NCI-H1092 treated with DMSO at 0.1 percent for 48 hours (cell line): ENCODE results near the gene XBP1.
"Not testable (repeated sequence)": the region's sequence is repeated elsewhere in the genome, so short reads cannot be mapped to it uniquely, and the experiment has no call there.

Experiments used
- DNase-seq: peaks from one replicate; lab custom pipeline; 2025; lab: John Stamatoyannopoulos, UW

XBP1 gene

DNA sequence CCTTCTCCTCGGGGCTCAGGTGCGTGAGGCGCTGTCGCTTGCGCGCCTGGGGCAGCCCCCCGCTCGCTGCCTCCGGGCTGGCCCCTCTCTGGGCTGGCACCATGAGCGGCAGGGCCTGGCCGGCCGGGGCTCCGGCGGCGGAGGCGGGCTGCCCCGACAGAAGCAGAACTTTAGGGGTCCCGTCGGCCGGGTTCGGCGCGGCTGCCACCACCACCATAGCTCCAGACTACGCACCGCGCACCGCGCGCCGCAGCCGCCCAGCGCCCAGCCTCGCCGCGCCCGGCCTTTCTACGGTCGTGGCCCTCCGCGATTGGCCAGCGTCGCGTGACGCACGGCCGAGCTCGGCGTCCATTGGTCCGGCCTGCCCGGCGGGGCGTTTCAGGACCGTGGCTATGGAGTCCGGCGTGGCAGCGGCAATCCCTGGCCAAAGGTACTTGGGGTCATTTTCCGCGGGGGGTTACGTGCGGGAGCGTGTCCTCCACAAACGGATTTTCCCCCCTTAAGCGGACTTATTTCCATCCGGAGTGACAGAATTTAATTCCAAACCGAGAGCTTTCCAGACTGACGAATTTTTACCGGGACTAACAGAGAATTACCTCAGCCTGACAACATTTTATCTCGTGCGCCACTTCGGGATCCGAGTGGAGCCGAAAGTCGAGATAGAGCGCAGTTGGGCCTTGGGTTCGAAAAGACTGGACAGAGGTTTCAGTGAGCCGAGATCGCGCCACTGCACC is at the start of gene XBP1:
Gene XBP1 (minus strand): TSS at position 262 of the 734 bp plus-strand sequence.
- peak; percentile 87 for DNase-seq

DNA sequence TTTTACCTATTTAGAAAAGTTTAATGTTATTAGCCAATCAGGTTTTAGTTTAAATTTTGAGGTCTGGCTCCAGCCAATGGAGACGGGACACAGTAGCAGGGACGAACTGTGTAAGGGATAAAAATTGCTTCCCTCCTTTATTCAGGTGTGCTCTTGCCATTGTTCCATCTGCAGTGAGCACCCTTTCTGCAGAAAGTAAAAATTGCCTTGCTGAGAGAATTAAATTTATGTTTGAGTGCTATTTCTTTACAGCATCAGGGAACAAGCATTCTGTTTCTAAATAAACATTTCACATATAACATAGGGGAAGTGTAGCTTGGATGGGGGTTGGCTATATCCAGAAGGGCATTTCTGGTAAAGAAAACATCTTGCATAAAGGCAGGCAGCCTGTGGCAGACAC is 46.6 kb upstream of the XBP1 start:
- no peak for DNase-seq

DNA sequence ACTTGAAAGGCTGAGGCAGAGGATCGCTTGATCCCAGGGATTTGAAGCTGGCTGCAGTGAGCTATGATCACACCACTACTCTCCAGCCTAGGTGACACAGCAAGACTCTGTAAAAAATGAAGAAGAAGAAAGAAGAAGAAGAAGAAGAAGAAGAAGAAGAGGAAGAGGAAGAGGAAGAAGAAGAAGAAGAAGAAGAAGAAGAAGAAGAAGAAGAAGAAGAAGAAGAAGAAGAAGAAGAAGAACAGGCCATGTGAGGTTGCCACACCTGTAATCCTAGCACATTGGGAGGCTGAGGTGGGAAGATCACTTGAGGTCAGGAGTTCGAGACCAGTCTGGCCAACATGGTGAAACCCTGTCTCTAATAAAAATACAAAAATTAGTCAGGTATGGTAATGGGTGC is 43.9 kb upstream of the XBP1 start:
- not testable (repeated sequence) for DNase-seq

DNA sequence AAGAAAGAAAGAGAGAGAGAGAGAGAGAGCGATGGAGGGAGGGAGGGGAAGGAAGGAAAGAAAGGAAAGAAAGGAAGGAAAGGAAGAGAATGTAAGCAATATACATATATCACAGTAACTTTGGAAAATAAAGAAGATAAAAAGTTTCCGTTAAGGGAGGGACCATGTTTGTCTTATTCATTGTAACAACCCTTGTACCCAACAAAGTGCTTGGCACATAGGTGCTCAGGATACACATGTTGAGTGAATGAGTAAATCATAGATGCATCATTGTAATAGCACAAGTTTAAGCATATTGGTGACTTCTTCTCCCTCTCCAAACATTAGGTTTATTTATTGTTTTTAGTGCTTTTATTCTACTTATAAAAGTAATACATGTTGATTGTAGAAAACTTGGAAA is 43.3 kb upstream of the XBP1 start:
- DNase-seq, result no peak

DNA sequence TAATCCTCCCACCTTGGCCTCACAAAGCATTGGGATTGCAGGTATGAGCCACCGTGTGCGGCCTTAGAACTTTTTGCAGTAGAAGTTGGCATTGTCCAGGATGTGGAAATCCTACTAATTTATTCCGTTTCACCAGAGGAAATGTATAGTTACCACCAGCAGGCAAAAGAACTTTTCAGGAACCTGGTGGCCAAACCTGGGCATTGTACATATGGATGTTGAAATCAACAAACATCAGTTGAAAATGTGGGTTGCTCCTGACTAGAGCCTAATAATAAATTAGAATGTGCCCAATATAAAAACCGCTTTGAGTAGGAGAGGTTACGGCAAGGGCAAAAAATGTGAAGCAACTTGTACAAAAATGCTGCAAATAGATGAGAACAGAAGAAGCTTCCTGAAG is 40.7 kb upstream of the XBP1 start:
- DNase-seq, result no peak

DNA sequence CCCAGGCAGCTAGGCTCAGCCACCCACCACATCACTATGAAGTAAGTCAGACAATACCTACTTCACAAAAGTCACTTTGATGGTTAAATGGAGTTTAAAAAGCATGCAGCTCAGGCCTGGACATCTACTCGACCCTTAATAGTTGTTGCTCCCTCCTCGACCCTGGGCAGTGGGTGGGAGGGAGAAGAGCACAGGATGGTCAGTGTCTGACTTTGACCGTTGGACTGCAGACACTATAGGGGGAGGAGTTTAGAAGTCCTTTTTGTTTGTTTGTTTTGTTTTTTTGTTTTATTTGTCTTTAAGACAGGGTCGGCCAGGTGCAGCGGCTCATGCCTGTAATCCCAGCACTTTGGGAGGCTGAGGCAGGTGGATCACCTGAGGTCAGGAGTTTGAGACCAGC is 38.6 kb upstream of the XBP1 start:
- no peak for DNase-seq

DNA sequence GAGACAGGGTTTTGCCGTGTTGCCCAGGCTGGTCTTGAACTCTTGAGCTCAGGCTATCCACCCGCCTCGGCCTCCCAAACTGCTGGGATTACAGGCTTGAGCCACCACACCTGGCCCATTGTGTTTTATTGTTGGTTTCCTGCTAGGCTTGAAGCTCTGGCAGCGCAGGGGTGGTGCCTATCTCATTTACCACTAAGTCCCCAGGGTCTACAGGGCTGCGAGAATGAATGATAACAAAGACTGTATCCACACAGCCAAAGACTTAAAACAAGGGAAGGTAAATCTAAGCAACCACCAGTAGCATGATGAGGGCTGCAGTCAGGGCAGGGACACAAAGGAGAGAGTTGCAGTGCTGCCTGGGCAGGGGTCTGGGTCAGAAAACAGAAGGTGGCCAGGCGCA is 37.3 kb upstream of the XBP1 start:
- no peak for DNase-seq

DNA sequence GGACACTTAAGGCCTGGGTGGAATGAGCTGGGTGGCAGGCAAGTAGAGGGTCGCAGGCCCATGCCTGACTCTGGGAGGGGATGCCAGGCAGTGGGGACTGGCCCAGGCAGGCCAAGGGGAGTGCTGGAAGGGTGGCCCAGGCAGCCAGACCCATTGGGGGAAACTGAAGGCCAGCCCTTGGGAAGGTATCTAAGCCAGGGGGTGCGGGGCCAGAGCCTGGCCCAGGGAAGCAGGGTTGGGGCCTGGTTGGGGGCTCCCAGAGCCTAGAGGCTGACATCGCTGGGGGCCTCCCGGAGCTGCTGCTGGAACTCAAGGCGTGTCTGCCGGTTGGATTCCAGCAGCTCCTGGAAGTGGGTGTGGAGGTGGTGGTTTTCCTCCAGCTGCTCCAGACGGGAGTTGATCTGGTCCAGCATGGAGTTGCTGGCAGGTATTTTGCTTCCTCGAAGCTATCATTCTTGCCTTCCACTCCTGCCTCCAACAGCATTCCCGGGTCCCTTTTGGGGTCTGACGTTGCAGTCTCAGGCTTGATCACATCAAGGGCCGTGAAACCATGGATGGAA is 35.3 kb upstream of the XBP1 start:
- no peak for DNase-seq

DNA sequence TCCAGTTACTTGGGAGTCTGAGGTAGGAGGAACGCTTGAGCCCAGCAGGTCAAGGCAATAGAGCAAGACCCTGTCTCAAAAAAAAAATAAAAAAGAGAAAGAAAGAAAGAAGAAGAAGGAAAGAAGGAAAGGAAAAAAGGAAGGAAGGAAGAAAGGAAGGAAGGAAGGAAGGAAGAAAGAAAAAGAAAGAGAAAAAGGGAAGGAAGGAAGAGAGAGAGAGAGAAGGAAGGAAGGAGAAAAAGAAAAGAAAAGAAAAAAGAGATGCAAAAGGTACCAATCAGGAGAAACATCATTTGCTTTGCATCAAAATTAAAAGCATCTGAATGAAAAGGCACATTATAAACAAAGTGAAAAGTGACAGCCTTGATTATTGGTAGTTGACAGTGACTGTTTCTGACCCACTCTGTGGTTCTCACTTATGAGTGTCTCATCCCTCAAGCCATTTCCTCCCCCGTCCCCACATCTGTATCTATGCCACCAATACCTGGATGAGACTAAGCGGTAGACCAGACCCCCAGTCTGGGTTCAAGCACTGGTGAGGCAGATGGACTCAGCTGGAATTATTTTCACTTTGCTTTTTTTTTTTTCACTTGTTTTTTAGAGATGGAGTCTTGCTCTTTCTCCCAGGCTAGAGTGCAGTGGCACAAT is 33.0 kb upstream of the XBP1 start:
- no peak for DNase-seq

DNA sequence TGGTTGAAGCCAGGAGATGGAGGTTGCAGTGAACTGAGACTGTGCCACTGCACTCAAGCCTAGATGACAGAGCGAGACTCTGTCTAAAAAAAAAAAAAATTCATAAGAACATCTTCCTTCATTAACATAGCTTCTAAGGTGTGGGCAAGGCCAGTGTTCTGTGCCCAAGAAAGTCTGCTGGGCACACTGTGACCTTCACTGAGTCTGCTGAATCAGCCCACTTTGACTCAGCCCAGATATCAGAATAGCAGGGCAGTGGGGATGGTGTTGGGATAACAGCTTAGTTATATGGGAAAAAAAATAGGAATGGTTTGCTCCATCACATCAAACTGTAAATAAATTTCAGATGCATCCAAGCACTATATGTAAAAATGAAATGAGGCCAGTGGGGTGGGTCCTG is 32.4 kb upstream of the XBP1 start:
- DNase-seq, result no peak

DNA sequence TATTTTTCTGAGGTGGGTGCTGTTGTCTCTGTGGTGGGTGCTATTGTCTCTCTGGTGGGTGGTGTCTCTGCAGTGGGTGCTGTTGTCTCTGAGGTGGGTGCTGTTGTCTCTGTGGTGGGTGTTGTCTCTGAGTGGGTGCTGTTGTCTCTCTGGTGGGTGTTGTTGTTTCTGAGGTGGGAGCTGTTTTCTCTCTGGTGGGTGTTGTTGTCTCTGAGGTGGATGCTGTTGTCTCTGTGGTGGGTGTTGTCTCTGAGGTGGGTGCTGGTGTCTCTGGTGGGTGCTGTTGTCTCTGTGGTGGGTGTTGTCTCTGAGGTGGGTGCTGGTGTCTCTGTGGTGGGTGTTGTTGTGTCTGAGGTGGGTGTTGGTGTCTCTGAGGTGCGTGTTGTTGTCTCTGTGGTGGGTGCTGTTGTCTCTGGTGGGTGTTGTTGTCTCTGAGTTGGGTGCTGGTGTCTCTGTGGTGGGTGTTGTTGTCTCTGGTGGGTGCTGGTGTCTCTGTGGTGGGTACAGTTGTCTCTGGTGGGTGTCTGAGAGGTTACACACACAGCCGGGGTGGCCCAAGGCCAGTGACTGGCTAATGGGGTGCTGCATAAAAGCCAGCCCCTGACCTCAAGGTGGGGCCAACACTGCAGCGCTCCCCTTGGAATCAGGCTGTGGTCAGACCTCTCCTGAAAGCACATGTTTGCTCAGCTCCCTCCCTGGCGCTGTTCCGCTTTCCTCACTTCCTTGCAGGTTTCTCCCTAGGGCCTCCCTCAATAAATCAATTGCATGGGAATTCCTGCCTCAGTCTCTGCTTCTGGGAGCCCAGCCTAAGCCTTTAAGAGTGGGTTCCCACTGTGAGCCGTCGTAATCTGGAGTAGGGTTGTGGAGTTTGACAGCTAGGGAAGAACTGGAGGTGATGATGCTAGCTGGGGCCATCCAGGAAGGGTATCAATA is 31.0 kb upstream of the XBP1 start:
- DNase-seq, result no peak

DNA sequence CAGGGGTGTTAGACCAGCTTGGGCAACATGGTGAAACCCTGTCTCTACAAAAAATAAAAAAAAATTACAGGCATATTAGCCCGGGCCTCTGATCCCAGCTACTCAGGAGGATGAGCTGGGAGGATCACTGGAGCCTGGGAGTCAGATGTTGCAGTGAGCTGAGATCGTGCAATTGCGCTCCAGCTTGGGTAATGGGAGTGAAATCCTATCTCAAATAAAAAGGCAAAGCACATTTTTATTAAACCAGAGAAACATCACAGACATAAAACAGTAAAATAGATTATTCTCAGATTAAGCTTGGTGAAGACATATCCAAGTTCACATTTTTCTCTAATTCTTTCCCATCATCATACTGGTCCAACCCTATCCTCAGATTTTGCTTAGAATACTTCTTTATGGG is 30.1 kb upstream of the XBP1 start:
- no peak for DNase-seq

DNA sequence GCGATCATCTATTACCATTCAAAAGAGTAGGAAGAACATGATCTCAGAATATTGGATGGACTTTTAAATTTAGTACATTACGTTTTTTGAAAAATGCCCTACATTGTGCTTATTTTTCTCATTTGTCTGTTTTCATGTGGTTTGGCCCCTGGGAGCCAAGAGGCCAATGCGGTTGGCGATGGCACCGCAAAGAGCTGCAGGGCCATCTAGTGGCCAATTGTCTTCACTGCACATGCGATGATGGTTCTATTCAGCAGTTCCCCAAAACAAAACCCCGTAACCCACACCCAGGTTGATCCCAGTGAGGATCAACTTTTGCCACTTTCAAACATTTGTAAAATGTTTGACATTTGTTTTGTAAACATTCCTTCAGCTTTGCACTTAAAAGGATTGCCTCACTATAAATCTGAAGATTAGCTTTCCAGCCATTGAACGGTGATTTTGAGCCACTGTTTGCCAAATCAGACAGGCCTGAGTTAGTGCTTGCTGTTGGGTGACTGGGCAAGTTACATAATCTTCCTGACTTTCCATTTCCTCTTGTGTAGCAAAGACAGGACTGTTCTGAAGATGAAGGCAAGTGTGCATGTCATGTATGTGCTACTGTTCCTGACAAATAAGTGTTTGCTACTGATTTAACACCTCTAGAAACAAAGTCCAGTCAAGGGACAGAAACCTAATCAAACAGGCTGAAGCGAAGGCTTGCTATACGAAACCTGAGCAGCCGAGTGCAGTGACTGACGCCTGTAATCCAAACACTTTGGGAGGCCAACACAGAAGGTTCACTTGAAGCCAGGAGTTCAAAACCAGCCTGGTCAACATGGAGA is 29.2 kb upstream of the XBP1 start:
- peak; percentile 43 for DNase-seq

DNA sequence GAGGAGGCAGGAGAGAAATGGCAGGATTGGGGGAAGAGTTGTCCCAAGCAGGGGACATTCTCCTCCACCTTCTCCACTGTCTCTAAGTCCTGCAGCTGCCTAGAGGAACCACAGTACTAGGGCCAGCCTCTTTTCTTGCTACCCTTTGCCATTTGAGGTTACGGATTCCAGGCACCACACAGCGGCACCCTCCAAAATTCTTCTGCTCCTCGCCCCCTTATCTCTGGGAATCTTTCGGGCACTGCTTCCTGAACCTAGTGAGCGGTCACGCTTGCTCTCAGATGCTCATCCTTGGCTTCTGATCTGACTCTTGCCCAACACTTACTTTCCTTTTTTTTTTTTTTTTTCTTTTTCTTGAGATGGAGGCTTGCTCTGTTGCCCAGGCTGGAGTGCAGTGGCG is 26.6 kb upstream of the XBP1 start:
- DNase-seq, result no peak

DNA sequence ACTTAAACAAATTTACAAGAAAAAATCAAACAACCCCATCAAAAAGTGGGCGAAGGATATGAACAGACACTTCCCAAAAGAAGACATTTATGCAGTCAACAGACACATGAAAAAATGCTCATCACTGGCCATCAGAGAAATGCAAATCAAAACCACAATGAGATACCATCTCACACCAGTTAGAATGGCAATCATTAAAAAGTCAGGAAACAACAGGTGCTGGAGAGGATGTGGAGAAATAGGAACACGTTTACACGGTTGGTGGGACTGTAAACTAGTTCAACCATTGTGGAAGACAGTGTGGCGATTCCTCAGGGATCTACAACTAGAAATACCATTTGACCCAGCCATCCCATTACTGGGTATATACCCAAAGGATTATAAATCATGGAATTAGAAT is 26.1 kb upstream of the XBP1 start:
- DNase-seq, result not testable (repeated sequence)

DNA sequence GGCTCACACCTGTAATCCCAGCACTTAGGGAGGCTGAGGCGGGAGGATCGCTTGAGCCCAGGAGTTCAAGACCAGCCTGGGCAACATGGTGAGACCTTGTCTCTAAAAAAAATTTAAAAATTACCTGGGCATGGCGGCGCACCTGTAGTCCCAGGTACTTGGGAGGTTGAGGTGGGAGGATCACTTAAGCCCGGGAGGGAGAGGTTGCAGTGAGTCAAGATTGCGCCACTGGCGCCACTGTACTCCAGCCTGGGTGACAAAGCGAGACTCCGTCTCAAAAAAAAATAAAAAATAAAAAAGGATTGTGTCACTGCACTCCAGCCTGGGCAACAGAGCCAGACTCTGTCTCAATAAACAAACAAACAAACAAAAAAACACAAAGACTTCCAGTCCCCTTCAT is 24.1 kb upstream of the XBP1 start:
- DNase-seq, result not testable (repeated sequence)

DNA sequence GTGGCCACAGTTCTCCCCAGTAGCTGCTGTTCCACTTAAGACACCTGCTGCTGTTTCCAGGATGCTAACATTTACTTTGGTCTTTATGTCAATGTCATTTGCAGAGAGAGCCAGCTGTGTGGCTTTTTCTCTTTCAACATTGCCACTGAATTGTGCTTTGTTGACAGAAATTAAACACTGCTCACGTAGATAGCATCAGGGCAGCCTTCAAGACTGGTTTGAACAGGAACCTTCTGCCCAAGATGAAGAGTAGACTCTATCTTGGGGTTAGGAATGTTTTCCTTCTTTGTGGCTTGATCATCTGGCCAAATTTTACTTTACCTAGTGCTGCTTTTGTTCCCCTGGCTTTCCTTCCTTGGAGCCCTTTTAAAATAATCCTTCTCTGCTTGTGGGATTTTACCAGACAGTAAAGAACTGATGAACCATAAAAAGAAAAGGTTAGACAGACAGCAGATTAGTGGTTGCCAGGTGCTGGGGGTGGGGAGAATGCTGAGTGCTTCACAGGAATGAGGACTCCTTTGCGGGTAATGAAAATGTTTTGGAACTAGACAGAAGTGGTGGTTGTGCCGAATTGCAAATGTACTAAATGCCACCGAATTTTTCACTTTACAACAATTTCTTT is 22.7 kb upstream of the XBP1 start:
- DNase-seq, result peak; percentile 93

DNA sequence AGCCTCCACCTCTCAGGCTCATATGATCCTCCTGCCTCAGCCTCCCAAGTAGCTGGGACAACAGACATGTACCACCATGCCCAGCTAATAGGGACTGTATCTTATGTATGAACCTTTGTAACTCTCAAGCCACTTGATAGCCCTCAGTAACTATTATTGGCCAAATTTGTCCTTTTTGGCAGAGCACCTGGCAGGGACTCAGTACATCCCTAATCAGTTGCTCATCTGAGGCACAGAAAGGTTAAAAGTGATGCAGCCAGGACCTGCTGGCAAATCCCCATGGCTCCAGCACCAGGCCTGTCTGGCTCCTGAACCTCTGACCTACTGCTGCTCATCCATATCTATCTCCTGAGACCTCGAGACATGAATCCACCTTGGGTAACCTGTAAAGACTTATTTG is 21.1 kb upstream of the XBP1 start:
- DNase-seq, result no peak

DNA sequence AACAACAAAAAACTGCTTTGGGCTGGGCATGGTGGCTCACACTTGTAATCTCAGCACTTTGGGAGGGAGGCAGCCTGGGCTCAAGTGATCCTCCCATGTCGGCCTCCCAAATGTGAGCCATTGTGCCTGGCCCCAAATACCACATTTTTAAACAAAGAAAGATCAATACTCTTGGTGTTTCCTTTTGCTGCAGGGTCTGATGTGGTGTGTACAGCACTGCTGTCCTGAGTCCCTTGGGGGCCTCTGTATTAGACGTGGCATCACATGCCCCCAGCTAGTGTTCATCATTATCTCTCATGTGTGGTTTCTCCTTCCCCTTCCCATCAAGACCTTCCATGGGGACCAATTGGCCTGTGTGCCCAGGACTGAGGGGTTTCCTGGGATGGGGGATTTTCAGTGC is 20.5 kb upstream of the XBP1 start:
- DNase-seq, result no peak

DNA sequence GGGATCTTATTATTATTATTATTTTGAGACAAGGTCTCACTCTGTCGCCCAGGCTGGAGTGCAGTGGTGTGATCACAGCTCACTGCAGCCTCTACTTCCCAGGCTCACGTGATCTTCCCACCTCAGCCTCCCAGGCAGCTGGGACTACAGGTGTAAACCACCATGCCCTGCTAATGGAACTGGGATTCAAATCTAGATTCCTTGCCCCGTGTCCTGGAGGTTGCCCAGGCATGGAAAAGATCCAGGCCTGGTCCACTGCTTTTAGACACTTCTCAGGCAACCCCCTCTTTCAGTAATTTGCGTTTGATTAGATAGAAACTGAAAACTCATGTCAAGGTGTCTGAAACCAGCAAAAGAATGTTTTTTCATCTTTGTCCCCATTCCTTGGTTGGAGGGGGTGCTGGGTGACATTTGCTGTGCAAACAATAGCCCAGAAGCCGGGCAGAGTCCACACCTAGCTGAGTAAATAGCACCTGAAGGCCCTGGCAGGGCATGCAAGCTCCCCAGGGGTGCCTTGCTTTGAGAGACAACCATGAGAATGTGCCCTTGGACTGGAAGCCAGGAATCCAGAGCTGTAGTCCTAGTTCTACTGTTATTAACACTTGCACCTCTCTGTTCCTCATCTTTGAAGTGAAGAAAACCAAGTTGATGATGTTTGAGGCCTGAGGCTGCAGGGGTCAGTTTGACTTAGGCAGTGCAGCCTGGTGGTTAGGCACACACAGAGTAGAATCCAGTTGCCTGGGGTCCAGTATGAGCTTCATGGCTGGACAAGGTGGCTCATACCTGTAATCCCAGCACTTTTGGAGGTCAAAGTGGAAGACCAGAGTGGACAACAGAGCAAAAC is 19.1 kb upstream of the XBP1 start:
- no peak for DNase-seq
